Measurements from ENCODE around the gene PIP4K2C.
"Not testable (repeated sequence)": the region's sequence is repeated elsewhere in the genome, so short reads cannot be mapped to it uniquely, and the experiment has no call there.

The PIP4K2C gene

GRCh38 chr12:57586128-57586527, 4.9 kb upstream of the PIP4K2C start:
- peak in 1 of 2 donors; percentile 26 for DNase-seq

- DNase-seq = no peak
Observed at GRCh38 chr12:57586832-57587429, 4.1 kb upstream of the PIP4K2C start.

DNA sequence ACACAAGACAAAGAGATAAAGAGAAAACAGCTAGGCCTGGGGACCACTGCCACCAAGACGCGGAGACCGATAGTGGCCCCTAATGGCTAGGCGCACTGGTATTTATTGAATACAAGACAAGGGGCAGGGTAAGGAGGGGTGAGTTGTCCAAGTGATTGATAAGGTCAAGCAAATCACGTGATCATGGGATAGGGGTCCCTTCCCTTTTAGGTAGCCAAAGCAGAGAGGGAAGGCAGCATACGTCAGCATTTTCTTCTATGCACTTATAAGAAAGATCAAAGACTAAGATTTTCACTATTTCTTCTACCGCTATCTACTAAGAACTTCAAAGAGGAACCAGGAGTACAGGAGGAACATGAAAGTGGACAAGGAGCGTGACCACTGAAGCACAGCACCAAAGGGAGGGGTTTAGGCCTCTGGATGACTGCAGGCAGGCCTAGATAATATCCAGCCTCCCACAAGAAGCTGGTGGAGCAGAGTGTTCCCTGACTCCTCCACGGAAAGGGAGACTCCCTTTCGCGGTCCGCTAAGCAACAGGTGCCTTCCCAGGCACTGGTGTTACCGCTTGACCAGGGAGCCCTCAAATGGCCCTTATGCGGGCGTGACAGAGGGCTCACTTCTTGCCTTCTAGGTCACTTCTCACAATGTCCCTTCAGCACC, 1.9 kb upstream of the PIP4K2C start:
- not testable (repeated sequence) for DNase-seq

DNA sequence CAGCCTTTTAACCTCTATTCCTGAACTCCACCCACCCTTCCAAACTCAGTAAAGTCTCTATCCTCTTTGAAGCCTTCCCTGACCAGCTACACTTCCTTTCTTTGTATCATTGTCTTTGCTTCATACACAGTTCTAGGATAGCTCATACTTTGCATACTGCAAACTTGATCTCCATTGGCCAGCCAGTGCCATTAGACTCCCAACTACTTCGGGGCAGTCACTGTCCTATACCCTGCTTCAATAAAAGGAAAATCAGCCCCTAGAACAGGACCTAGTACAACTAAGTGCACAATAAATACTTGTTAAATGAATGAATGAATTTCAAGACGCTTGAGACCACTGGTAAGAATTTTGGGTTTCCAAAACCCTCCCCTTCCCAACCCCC, 521 bp upstream of the PIP4K2C start:
- DNase-seq = no peak

GRCh38 chr12:57591782-57592325, 862 bp downstream of the PIP4K2C start:
- DNase-seq = no peak

GRCh38 chr12:57592551-57593165, 1.7 kb downstream of the PIP4K2C start:
- no peak for DNase-seq

GRCh38 chr12:57593187-57593586, 2.2 kb downstream of the PIP4K2C start:
- DNase-seq = no peak

GRCh38 chr12:57600395-57600794, 9.4 kb downstream of the PIP4K2C start:
- DNase-seq = no peak

GRCh38 chr12:57602544-57602943, 11.6 kb downstream of the PIP4K2C start:
- DNase-seq = no peak

DNA sequence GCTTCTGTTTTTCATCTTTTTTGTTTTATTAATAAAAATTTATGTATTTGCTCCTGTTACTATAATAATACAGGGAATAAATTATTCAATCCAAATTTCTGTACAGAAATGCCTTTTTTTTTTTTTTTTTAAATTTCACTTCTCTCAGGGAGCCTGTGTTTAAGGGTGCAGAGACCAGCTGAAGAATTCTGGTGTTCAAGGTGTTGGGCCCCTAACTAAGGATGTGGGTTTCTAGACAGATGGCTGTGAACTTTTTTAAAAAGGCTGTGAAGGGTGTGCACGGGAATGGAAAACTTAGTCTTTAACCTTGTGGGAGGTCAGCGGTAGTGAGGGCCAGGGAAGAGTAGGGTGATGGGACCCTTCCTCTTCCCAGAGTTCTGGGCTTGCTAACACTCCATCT, 12.3 kb downstream of the PIP4K2C start:
- no peak for DNase-seq

DNA sequence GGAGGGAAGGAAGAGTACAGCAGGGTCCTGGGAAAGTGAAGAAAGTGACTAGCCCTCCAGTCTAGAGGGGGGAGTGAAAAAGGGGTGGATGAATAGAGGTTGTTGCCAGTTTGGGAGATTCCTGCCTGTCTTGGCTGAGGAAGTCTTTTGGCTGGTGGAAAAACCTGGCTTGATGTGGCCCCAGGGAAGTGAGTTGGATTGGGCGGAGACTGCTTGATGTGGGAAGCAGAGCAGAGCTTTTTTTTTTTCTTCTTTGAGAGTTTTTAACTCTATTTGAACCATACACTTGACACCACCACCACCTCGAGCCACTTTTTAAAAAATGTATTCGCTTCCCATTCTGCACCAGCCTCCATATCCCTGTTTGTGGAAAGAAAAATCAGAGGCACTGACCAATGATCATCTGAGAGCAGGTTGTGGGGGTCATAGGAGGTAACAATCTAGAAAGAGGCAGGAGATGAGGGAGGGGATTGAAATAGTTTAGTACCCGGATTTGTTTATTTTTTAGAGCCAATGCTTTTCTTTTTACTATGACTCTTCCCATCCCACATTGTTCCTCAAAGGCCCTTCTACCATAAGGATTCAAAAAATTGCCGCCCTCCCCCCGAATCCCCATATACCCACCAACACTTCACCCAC, 12.9 kb downstream of the PIP4K2C start:
- peak; percentile 26 to 45 for DNase-seq

GRCh38 chr12:57604454-57604991, 13.5 kb downstream of the PIP4K2C start, which contains the start of gene DTX3:
DTX3 (plus strand) TSS chr12:57604824; CDS start chr12:57606518, 1,694 bp downstream.
- peak; percentile 41 to 52 for DNase-seq

- DNase-seq = no peak
Observed at GRCh38 chr12:57604992-57605810, 14.2 kb downstream of the PIP4K2C start.

DNA sequence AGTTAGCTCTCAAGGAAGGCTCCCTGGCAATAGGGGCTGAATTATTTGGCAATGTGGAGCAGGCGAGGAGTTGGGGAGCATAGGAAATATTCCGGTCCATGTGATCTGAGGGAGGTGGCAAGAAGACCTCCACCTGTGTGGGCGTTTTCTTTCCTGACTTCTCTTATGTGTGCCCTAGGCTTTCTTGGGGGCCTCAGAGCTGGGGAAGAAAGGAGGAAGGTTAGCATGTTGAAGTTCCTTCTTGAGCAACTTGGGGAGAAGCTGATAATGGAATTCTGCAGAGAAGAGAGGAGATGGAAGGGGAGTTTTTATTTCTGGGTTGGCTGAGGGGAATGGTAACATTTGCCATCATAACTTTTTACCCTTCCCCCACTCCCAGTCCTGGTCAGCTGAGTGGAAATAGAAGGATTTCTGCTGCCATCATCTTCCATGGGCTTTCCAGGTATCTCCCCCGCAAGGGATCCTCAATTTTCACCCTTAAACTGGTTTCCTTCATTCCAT, 14.9 kb downstream of the PIP4K2C start:
- no peak for DNase-seq

- no peak for DNase-seq
Observed at GRCh38 chr12:57606399-57606798, 15.4 kb downstream of the PIP4K2C start.

- no peak for DNase-seq
Observed at GRCh38 chr12:57606821-57607220, 15.8 kb downstream of the PIP4K2C start.

GRCh38 chr12:57607958-57608663, 17.1 kb downstream of the PIP4K2C start:
- no peak for DNase-seq

DNA sequence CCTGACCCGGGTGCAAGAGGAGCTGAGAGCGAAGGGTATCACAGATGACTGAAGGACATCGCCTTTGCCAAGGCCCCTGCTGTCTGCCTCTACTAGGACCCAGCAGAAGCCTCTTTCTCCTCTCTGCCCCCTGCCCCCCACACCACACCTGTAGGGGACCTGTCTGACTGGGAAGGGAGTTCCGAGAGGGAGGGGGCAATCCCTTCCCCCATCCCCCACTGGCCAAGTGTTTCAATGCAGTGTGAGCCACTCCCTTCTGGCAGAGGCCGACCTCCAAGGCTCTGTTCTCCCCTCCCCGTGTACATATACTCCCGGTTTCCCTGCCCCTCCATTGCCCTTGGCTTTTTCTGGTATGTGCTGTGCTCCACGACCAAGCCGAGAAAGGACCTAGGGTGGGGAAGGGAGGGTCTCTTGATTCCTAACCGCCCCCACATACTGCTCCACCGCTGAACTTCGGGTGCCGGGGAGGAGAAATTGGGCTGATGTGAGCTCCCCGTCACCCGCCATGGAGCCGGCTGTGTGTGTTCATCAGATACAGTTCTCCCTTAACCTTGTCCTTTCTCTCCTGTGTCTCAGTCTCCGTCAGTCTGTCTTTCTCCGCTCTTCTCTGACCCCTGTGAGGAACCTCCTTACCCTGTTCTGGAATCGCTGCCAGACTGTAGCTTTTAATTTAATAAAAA, 18.2 kb downstream of the PIP4K2C start:
- DNase-seq = no peak

DNA sequence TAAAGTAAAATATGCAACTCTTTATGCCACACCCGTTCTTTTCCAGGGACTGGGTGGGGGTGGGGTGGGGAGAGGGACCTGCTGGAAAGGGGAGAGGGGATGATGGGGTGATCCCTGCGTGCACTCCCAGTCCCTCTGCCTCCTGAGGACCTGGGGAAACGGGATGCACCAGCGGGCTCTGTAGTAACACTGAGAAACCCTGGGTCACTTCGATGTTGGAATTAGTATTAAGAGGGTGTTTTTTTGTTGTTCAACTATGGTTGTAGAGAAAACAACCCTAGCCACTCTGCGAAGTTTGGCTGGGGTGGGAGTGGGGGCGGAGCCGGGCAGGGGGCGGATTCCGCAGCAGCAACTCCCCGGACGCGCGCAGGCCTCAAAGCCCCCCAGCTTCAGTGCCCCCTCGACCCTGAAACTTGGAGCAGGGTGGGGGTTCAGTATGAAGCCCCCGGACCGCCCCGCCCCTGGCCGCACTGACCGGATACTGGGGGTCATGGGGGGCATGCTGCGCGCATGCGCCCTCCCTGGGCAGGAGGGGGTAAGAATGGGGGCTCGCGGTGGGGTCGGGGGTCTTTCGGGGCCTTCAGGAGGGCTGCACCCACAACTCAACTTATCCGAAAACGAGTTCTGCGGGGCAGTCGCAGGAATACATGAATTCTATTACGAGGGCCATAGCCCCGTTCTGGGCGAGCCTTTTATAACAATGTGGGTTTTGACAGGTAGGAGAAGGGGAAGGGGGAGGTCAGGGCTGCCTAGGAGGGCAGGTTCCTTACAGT, 19.0 kb downstream of the PIP4K2C start:
- no peak for DNase-seq

DNA sequence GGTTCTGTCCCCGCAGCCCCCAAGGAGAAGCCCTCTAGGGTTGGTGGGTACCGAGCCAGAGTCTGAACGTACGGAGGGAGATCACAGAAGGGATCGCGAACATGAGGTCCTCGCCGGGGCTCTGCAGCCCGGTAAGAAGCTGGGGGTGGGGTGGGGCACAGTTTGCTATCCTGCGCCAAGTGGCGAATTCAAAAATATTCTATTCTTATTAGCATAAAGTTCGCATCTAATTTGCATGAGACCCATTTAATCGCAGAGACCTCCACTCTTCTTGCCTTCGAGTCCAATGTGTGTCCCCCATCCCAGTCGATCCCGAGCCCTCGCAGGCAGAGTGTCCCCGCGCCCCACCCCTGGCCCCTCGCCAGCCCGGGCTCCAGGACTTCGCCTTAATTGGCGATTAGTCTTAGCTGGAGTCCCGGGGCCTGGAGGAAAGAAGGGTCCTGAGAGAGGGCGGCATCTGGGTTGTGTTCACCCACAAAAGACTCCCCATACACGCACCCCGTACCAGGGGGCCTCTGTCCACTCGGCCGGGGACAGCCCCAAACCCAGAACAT, 19.6 kb downstream of the PIP4K2C start:
- no peak for DNase-seq

All from hippocampal formation (tissue), 2 donors.